Vagina (tissue), 2 donors: ENCODE measurements around the gene FAM156A. TPM values are rescaled to one million over a fixed set of nuclear protein-coding genes. Genes with fewer than 3 reads are reported as not detected.
"Not testable (repeated sequence)": the region's sequence is repeated elsewhere in the genome, so short reads cannot be mapped to it uniquely, and the experiment has no call there.

Source experiments
- DNase-seq, 2 donors: peaks; one replicate each; pipeline ENCODE4 v3.0.0-alpha.2; 2017; ENCODE audit errors: extremely low spot score in 2 of 2
- H3K27ac ChIP-seq: fragments of 200-600 bp; sonication (generic); one replicate; pipeline ENCODE4 v1.5.1; 2019
- H3K27me3 ChIP-seq: fragments of 200-600 bp; sonication (generic); one replicate; pipeline ENCODE4 v1.5.1; 2019
- H3K36me3 ChIP-seq, 2 donors: fragments of 200-600 bp; sonication (generic); one replicate each; pipeline ENCODE4 v1.5.1; 2017 to 2019
- H3K4me1 ChIP-seq: fragments of 200-600 bp; sonication (generic); one replicate; pipeline ENCODE4 v1.5.1; 2019
- H3K4me3 ChIP-seq, 2 donors: fragments of 200-600 bp; sonication (generic); 1 replicate in 1 of 2; 2 replicates in 1 of 2; pipeline ENCODE4 v1.5.1; 2016 to 2019
- H3K9me3 ChIP-seq: fragments of 200-600 bp; sonication (generic); one replicate; pipeline ENCODE4 v1.5.1; 2019
- CTCF ChIP-seq, 3 experiments: fragments of 450-650 bp in 2 of 3; fragments of 200-600 bp in 1 of 3; sonication (generic) in 1 of 3; IDR thresholded peaks; one replicate each; pipeline ENCODE4 v1.5.1; 2017 to 2019; ENCODE audit warnings: antibody characterized with exemption in 3 of 3, mild to moderate bottlenecking in 2 of 3, moderate library complexity in 2 of 3
- POLR2A ChIP-seq, 2 donors: fragments of 450-650 bp; IDR thresholded peaks; one replicate each; pipeline ENCODE4 v1.6.1; 2017; ENCODE audit warnings: antibody characterized with exemption in 2 of 2, mild to moderate bottlenecking in 2 of 2, moderate library complexity in 2 of 2
- POLR2AphosphoS5 ChIP-seq, 2 donors: sonication (generic); formaldehyde crosslinking; IDR thresholded peaks; one replicate each; pipeline ENCODE4 v1.9.0; 2017; ENCODE audit warnings: antibody characterized with exemption in 2 of 2, mild to moderate bottlenecking in 2 of 2, low read depth in 1 of 2; ENCODE audit not compliant: insufficient read depth in 1 of 2
- intact Hi-C: fragments of 100-400 bp; cut with DNase I; formaldehyde crosslinking; loops from one replicate; pipeline ENCODE4 v1.15.1; 2023
- total RNA-seq: library from RNA; depleted of rRNA; stranded (reverse); fragments of >200 nt; gene quantifications from one replicate; pipeline ENCODE4 v1.2.3, GENCODE V29; 2016

FAM156A gene
- 14.7 TPM for total RNA-seq

- H3K4me1 ChIP-seq, H3K36me3 ChIP-seq, H3K4me3 ChIP-seq, intact Hi-C loops, H3K27me3 ChIP-seq, DNase-seq, H3K27ac ChIP-seq, H3K9me3 ChIP-seq: not testable (repeated sequence)
These were observed at the start of gene FAM156A for GRCh38 chrX:52958113-52958959. TSS of gene FAM156A (minus strand) at chrX:52958518. CDS start at chrX:52948588, 9,930 bp downstream.

- no peak for TF ChIP-seq POLR2AphosphoS5 (IDR thresholded peaks at IDR 0.05; ENCODE audit: insufficient read depth in 1 of 2, low read depth in 1 of 2)
- TF ChIP-seq CTCF (IDR thresholded peaks at IDR 0.05), result no peak
- no peak for TF ChIP-seq POLR2A (IDR thresholded peaks at IDR 0.05)
These were observed 47.0 kb upstream of the FAM156A start for GRCh38 chrX:53005327-53005726.

GRCh38 chrX:53004811-53005210 is 46.5 kb upstream of the FAM156A start:
- intact Hi-C loops, result no loop called here
- no peaks in the 10 kb centered on the region for H3K36me3 ChIP-seq
- H3K27me3 ChIP-seq, result no peaks in the 10 kb centered on the region
- TF ChIP-seq POLR2AphosphoS5 (IDR thresholded peaks at IDR 0.05; ENCODE audit: insufficient read depth in 1 of 2, low read depth in 1 of 2) (no peak), POLR2A (IDR thresholded peaks at IDR 0.05) (no peak), CTCF (IDR thresholded peaks at IDR 0.05) (no peak)
- no peak overlapping the region for H3K4me3 ChIP-seq
- no peak overlapping the region for H3K27ac ChIP-seq
- no peaks in the 10 kb centered on the region for H3K4me1 ChIP-seq
- H3K9me3 ChIP-seq, result no peaks in the 10 kb centered on the region
- DNase-seq, result no peak

More at GRCh38 chrX:53005327-53005726, 47.0 kb upstream of the FAM156A start:
- H3K27me3 ChIP-seq, result no peaks in the 10 kb centered on the region
- H3K4me3 ChIP-seq, result no peak overlapping the region
- DNase-seq, result no peak
- intact Hi-C loops, result no loop called here
- H3K27ac ChIP-seq, result no peak overlapping the region
- no peaks in the 10 kb centered on the region for H3K9me3 ChIP-seq
- H3K4me1 ChIP-seq, result no peaks in the 10 kb centered on the region
- no peaks in the 10 kb centered on the region for H3K36me3 ChIP-seq

- Histone ChIP-seq H3K27ac (no peak overlapping the region), H3K4me3 (no peak overlapping the region), H3K9me3 (no peaks in the 10 kb centered on the region), H3K36me3 (no peaks in the 10 kb centered on the region), H3K4me1 (no peaks in the 10 kb centered on the region), H3K27me3 (no peaks in the 10 kb centered on the region)
- DNase-seq, result no peak
- intact Hi-C loops, result no loop called here
- TF ChIP-seq POLR2A (IDR thresholded peaks at IDR 0.05), result no peak
- TF ChIP-seq POLR2AphosphoS5 (IDR thresholded peaks at IDR 0.05; ENCODE audit: insufficient read depth in 1 of 2, low read depth in 1 of 2), result no peak
- no peak for TF ChIP-seq CTCF (IDR thresholded peaks at IDR 0.05)
These were observed 45.7 kb upstream of the FAM156A start for GRCh38 chrX:53004038-53004437.

GRCh38 chrX:53003111-53003510 is 44.8 kb upstream of the FAM156A start:
- Histone ChIP-seq H3K4me1 (no peaks in the 10 kb centered on the region), H3K27me3 (no peaks in the 10 kb centered on the region), H3K36me3 (no peaks in the 10 kb centered on the region), H3K27ac (no peak overlapping the region), H3K9me3 (no peaks in the 10 kb centered on the region), H3K4me3 (no peak overlapping the region)
- intact Hi-C loops, result no loop called here
- no peak for TF ChIP-seq POLR2A (IDR thresholded peaks at IDR 0.05)
- no peak for TF ChIP-seq CTCF (IDR thresholded peaks at IDR 0.05)
- TF ChIP-seq POLR2AphosphoS5 (IDR thresholded peaks at IDR 0.05; ENCODE audit: insufficient read depth in 1 of 2, low read depth in 1 of 2), result no peak
- no peak for DNase-seq
